Endothelial cell of umbilical vein (primary cell): ENCODE results near the gene GDPGP1.

Experiments
- JUN ChIP-seq: IDR thresholded peaks from 2 replicates; pipeline ENCODE4 v1.6.1; 2011; ENCODE audit warnings: borderline replicate concordance, low read depth; ENCODE audit not compliant: insufficient read length, insufficient read depth
- POLR2AphosphoS5 ChIP-seq: IDR thresholded peaks from 2 replicates; pipeline ENCODE4 v1.6.1; 2012; ENCODE audit warnings: low read depth, mild to moderate bottlenecking, control low read depth, low read length, moderate library complexity; ENCODE audit not compliant: insufficient read depth
- TF ChIP-seq, protein P1 (sequence below), 2 donors: IDR thresholded peaks; 1 replicate in 1 of 2; 2 replicates in 1 of 2; pipeline ENCODE4 v1.5.1; 2011; ENCODE audit warnings: low read length in 2 of 2, mild to moderate bottlenecking in 2 of 2, moderate library complexity in 2 of 2, control low read depth in 1 of 2, inconsistent platforms in 1 of 2, low read depth in 1 of 2; ENCODE audit not compliant: insufficient read depth in 1 of 2; ENCODE audit errors: extremely low read depth in 1 of 2
- TF ChIP-seq, protein P2 (sequence below): IDR thresholded peaks from 2 replicates; pipeline ENCODE4 v1.6.1; 2011; ENCODE audit not compliant: insufficient read depth, insufficient read length

DNA sequence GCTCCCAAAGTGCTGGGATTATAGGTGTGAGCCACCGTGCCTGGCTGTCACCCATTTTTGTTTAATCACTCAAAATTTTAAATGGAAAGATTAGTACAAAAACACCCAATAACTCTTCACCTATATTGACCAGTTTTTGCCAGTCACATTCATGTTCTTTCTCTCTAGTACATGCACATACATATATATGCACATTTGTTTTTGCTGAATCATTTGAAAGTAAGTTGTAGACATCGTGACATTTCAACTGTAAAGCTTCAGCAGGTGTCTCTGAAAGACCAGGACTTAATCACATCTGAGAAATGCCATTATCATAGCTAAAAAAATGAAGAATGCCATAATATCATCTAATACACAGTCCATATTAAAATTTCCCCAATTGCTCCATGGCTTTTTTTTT, 39.4 kb upstream of the GDPGP1 start:
- TF ChIP-seq JUN: no peak
- TF ChIP-seq, protein P1, sequence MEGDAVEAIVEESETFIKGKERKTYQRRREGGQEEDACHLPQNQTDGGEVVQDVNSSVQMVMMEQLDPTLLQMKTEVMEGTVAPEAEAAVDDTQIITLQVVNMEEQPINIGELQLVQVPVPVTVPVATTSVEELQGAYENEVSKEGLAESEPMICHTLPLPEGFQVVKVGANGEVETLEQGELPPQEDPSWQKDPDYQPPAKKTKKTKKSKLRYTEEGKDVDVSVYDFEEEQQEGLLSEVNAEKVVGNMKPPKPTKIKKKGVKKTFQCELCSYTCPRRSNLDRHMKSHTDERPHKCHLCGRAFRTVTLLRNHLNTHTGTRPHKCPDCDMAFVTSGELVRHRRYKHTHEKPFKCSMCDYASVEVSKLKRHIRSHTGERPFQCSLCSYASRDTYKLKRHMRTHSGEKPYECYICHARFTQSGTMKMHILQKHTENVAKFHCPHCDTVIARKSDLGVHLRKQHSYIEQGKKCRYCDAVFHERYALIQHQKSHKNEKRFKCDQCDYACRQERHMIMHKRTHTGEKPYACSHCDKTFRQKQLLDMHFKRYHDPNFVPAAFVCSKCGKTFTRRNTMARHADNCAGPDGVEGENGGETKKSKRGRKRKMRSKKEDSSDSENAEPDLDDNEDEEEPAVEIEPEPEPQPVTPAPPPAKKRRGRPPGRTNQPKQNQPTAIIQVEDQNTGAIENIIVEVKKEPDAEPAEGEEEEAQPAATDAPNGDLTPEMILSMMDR (IDR thresholded peaks at IDR 0.05; ENCODE audit: extremely low read depth in 1 of 2, insufficient read depth in 1 of 2, low read depth in 1 of 2, low read length in 2 of 2): no peak
- TF ChIP-seq, protein P2, sequence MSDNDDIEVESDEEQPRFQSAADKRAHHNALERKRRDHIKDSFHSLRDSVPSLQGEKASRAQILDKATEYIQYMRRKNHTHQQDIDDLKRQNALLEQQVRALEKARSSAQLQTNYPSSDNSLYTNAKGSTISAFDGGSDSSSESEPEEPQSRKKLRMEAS: no peak
- TF ChIP-seq POLR2AphosphoS5: no peak
